ENCODE data around the gene BCL2L2. TPM values are rescaled to one million over a fixed set of nuclear protein-coding genes. Genes with fewer than 3 reads are reported as not detected.

The BCL2L2 gene
- total RNA-seq, 4 donors from 2014 or later = 23.9 to 49.0 (median 43.0) TPM

DNA sequence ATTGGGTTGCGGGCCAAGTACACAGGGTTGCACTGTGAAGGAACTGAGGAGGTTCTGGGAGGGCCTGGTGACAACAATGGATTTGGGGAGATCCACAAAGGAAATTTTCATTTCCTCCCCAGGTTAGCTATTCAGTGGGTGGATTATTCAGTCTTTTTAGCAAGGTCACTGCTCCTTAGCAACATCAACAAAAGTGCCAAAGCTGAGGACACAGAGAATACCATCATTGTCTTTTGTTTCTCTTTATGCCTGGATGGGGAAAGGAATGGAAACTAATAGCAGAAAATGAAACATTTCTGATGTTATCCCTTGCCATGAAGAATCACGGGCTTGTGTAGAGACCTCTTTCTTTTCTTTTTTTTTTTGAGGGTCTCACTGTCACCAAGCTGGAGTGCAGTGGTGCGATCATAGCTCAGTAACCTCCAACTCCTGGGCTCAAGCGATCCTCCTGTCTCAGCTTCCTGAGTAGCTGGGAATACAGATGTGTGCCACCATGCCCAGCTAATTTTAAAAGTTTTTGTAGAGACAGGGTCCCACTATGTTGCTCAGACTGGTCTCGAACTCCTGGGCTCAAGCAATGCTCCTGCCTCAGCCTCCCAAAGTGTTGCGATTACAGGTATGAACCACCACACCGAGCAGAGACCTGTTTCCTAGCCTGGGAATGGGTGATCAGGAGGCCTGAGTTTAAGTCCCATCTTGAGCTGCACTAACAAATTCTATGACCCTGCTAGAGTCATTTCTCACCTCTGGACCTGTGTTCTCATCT, 10.4 kb upstream of the BCL2L2 start:
- WGBS, 2 donors (ENCODE audit: low coverage in 1 of 2) = 94 to 96% methylated on average over 7 of the region's 7 CpGs
- TF ChIP-seq EP300 (IDR thresholded peaks at IDR 0.05; ENCODE audit: low read depth) (no peak), POLR2AphosphoS5 (IDR thresholded peaks at IDR 0.05) (no peak), POLR2A (IDR thresholded peaks at IDR 0.05) (no peak)
- TF ChIP-seq, protein P1, sequence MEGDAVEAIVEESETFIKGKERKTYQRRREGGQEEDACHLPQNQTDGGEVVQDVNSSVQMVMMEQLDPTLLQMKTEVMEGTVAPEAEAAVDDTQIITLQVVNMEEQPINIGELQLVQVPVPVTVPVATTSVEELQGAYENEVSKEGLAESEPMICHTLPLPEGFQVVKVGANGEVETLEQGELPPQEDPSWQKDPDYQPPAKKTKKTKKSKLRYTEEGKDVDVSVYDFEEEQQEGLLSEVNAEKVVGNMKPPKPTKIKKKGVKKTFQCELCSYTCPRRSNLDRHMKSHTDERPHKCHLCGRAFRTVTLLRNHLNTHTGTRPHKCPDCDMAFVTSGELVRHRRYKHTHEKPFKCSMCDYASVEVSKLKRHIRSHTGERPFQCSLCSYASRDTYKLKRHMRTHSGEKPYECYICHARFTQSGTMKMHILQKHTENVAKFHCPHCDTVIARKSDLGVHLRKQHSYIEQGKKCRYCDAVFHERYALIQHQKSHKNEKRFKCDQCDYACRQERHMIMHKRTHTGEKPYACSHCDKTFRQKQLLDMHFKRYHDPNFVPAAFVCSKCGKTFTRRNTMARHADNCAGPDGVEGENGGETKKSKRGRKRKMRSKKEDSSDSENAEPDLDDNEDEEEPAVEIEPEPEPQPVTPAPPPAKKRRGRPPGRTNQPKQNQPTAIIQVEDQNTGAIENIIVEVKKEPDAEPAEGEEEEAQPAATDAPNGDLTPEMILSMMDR (IDR thresholded peaks at IDR 0.05) = no peak
- Histone ChIP-seq H3K27ac (no peak overlapping the region), H3K36me3 (no peaks in the 10 kb centered on the region), H3K9me3 (no peaks in the 10 kb centered on the region), H3K27me3 (peaks cover 5% of the 10 kb centered on the region), H3K4me1 (peaks cover 7 to 27% (median 14%) of the 10 kb centered on the region in 4 donors), H3K4me3 (no peak overlapping the region)
- in situ Hi-C loops (cut with MboI; ENCODE audit: low pct_ligation_motif_present in 1 of 4, low pct_unique_long_range_greater_than_20kb in 1 of 4, low sequenced_read_pairs in 3 of 4) (loop anchor here in 3 of 4 donors (25.0 kb wide), 1 partner anchor 184 kb away; the partner anchor contains the start of genes CEBPE (in 3 of the 3) and CIROP (in 3 of the 3)), intact Hi-C loops (cut with DNase I; ENCODE audit: low total_unique reads) (no loop called here)
- DNase-seq = no peak

- TF ChIP-seq POLR2AphosphoS5 (IDR thresholded peaks at IDR 0.05) (no peak), POLR2A (IDR thresholded peaks at IDR 0.05) (no peak), EP300 (IDR thresholded peaks at IDR 0.05; ENCODE audit: low read depth) (no peak)
- TF ChIP-seq, protein P1 (IDR thresholded peaks at IDR 0.05) = no peak
Measured at GRCh38 chr14:23297096-23297495, 9.5 kb upstream of the BCL2L2 start.

GRCh38 chr14:23297611-23298277, 8.9 kb upstream of the BCL2L2 start:
- H3K4me3 ChIP-seq = no peak overlapping the region
- H3K36me3 ChIP-seq = no peaks in the 10 kb centered on the region
- no peak overlapping the region for H3K27ac ChIP-seq
- in situ Hi-C loops (cut with MboI; ENCODE audit: low pct_ligation_motif_present in 1 of 4, low pct_unique_long_range_greater_than_20kb in 1 of 4, low sequenced_read_pairs in 3 of 4) (loop anchor here in 3 of 4 donors (25.0 kb wide), 1 partner anchor 185 kb away; the partner anchor contains the start of genes CEBPE (in 3 of the 3) and CIROP (in 3 of the 3)), intact Hi-C loops (cut with DNase I; ENCODE audit: low total_unique reads) (loop anchor here (2.0 kb wide), 1 partner anchor 31 kb away; no protein-coding TSS in a partner anchor)
- no peak for DNase-seq
- H3K4me1 ChIP-seq = peaks cover 7 to 29% (median 17%) of the 10 kb centered on the region in 4 donors
- no peak for TF ChIP-seq EP300 (IDR thresholded peaks at IDR 0.05; ENCODE audit: low read depth)
- no peaks in the 10 kb centered on the region for H3K27me3 ChIP-seq
- H3K9me3 ChIP-seq = no peaks in the 10 kb centered on the region
- WGBS, 2 donors (ENCODE audit: low coverage in 1 of 2) = 86 to 90% methylated on average over 3 to 7 of the region's 7 CpGs

More at GRCh38 chr14:23297096-23297495, 9.5 kb upstream of the BCL2L2 start:
- H3K36me3 ChIP-seq = no peaks in the 10 kb centered on the region
- no peak overlapping the region for H3K27ac ChIP-seq
- no peak for DNase-seq
- in situ Hi-C loops (cut with MboI; ENCODE audit: low pct_ligation_motif_present in 1 of 4, low pct_unique_long_range_greater_than_20kb in 1 of 4, low sequenced_read_pairs in 3 of 4) = loop anchor here in 3 of 4 donors (25.0 kb wide), 1 partner anchor 185 kb away; the partner anchor contains the start of genes CEBPE (in 3 of the 3) and CIROP (in 3 of the 3)
- intact Hi-C loops (cut with DNase I; ENCODE audit: low total_unique reads) = no loop called here
- H3K27me3 ChIP-seq = peaks cover under 1% of the 10 kb centered on the region
- H3K9me3 ChIP-seq = no peaks in the 10 kb centered on the region
- no peak overlapping the region for H3K4me3 ChIP-seq
- H3K4me1 ChIP-seq = peaks cover 7 to 27% (median 14%) of the 10 kb centered on the region in 4 donors
- WGBS, 2 donors (ENCODE audit: low coverage in 1 of 2) = 93 to 100% methylated on average over 2 to 7 of the region's 7 CpGs

GRCh38 chr14:23299211-23299957, 7.2 kb upstream of the BCL2L2 start:
- Histone ChIP-seq H3K27ac (peak overlapping the region; percentile 99 to 100 (median 99)), H3K27me3 (no peaks in the 10 kb centered on the region), H3K9me3 (no peaks in the 10 kb centered on the region), H3K4me1 (peaks cover 7 to 33% (median 23%) of the 10 kb centered on the region in 4 donors), H3K36me3 (no peaks in the 10 kb centered on the region), H3K4me3 (no peak overlapping the region)
- 33 to 60% methylated on average over 1 to 2 of the region's 2 CpGs for WGBS, 2 donors (ENCODE audit: low coverage in 1 of 2)
- intact Hi-C loops (cut with DNase I; ENCODE audit: low total_unique reads) (loop anchor here (2.0 kb wide), 1 partner anchor 33 kb away; no protein-coding TSS in a partner anchor), in situ Hi-C loops (cut with MboI; ENCODE audit: low pct_ligation_motif_present in 1 of 4, low pct_unique_long_range_greater_than_20kb in 1 of 4, low sequenced_read_pairs in 3 of 4) (loop anchor here in 3 of 4 donors (25.0 kb wide), 1 partner anchor 187 kb away; the partner anchor contains the start of genes CEBPE (in 3 of the 3) and CIROP (in 3 of the 3))
- TF ChIP-seq, protein P1 (IDR thresholded peaks at IDR 0.05) = no peak
- TF ChIP-seq EP300 (IDR thresholded peaks at IDR 0.05; ENCODE audit: low read depth) = no peak
- TF ChIP-seq POLR2AphosphoS5 (IDR thresholded peaks at IDR 0.05) = no peak
- no peak for TF ChIP-seq POLR2A (IDR thresholded peaks at IDR 0.05)
- no peak for DNase-seq
